ENCODE results near the gene CIBAR2.

The CIBAR2 gene

DNA sequence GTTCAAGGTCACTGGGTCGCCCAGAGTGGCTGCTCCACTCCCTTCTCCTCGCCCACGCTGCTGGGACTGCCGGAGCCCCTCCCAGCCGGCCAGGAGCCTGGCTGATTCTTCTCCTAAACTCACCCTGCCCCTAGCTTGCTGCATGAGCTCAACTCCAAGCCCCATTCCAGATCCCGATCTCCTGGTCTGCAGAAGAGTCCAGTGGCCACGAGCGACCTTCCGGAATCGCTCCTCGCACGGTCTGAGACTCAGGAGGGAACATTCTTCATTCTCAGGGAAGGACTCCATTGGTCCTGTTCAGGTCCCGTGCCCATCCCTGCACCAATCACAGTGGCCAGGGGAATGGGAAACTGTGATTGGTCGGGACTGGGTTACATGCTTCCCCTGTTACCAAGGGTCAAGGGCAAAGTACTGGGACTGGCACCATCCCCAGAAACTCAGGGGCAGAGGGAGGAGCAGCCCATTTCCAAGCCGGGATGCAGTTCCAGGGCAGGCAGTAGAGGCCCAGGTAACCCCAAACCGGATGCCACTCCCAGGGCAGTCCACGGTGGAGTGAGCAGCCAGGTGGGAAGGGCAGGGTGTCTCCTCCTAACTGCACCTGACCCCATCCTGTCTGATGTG is 24.5 kb upstream of the CIBAR2 start:
- POLR2A ChIA-PET = no interaction called here
- H3K4me1 ChIP-seq (ENCODE audit: control insufficient read depth, insufficient read depth, low read length) = no peaks in the 10 kb centered on the region

DNA sequence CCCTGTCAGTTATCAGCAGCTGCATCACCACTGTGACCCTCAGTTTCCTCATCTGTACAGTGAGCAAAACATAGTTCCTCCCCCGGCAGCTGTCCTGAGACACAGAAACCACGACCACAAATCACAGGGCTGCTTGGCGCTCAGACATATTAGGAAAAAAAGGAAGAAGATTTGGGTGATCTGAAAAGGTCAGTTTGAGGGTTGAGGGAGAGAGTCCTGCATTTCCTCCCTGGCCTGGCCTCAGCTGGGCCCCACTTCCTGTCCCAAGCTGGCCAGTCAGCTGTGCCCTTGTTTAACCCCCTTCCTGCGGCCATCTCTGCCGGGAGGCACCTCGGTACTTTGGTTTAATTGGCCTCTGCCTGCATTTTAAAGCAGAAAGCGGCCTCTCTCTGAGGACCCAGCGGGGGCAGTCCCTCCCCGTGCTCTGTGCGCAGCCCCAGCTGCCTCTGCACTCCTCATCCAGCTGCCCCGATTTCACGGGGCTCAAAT is 24.0 kb upstream of the CIBAR2 start:
- H3K4me3 ChIP-seq (ENCODE audit: low read depth, low read length) = no peak overlapping the region
- no peak overlapping the region for H3K27ac ChIP-seq (ENCODE audit: extremely low read depth, low read depth, low read length)
- H3K4me1 ChIP-seq (ENCODE audit: control insufficient read depth, insufficient read depth, low read length) = no peaks in the 10 kb centered on the region
- POLR2A ChIA-PET = no interaction called here
- CTCF ChIA-PET = interaction anchor here (0.6 to 1.0 kb wide), 4 partner anchors 21 to 523 kb away, joined by 3 to 4 read pairs (median 4); no protein-coding TSS in a partner anchor
- H3K36me3 ChIP-seq (ENCODE audit: control insufficient read depth in 2 of 2, insufficient read depth in 1 of 2, low read length in 2 of 2) = no peaks in the 10 kb centered on the region
- no peak for TF ChIP-seq ZIC2 (tag by site-specific recombination; IDR thresholded peaks at IDR 0.05)
- TF ChIP-seq SCRT2 (tag by site-specific recombination; IDR thresholded peaks at IDR 0.05) = no peak
- TF ChIP-seq ZNF366 (tag by site-specific recombination; conservative IDR thresholded peaks at IDR 0.05) = no peak
- no peak for TF ChIP-seq ZNF155 (tag by site-specific recombination; IDR thresholded peaks at IDR 0.05)
- TF ChIP-seq, protein P1, sequence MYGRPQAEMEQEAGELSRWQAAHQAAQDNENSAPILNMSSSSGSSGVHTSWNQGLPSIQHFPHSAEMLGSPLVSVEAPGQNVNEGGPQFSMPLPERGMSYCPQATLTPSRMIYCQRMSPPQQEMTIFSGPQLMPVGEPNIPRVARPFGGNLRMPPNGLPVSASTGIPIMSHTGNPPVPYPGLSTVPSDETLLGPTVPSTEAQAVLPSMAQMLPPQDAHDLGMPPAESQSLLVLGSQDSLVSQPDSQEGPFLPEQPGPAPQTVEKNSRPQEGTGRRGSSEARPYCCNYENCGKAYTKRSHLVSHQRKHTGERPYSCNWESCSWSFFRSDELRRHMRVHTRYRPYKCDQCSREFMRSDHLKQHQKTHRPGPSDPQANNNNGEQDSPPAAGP (tag by site-specific recombination; IDR thresholded peaks at IDR 0.05) = no peak
- TF ChIP-seq GLI4 (tag by site-specific recombination; IDR thresholded peaks at IDR 0.05) = no peak
- TF ChIP-seq ZNF654 (tag by site-specific recombination; IDR thresholded peaks at IDR 0.05; ENCODE audit: low read depth) = no peak
- TF ChIP-seq, protein P2, sequence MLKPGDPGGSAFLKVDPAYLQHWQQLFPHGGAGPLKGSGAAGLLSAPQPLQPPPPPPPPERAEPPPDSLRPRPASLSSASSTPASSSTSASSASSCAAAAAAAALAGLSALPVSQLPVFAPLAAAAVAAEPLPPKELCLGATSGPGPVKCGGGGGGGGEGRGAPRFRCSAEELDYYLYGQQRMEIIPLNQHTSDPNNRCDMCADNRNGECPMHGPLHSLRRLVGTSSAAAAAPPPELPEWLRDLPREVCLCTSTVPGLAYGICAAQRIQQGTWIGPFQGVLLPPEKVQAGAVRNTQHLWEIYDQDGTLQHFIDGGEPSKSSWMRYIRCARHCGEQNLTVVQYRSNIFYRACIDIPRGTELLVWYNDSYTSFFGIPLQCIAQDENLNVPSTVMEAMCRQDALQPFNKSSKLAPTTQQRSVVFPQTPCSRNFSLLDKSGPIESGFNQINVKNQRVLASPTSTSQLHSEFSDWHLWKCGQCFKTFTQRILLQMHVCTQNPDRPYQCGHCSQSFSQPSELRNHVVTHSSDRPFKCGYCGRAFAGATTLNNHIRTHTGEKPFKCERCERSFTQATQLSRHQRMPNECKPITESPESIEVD (tag by site-specific recombination; IDR thresholded peaks at IDR 0.05) = no peak
- TF ChIP-seq HOXA7 (CRISPR knock-in tag; IDR thresholded peaks at IDR 0.05; ENCODE audit: borderline replicate concordance) = no peak
- no peak for TF ChIP-seq ZNF768 (tag by site-specific recombination; IDR thresholded peaks at IDR 0.05)
- H3K9me3 ChIP-seq (ENCODE audit: control insufficient read depth, insufficient read depth, low read depth, low read length) = no peaks in the 10 kb centered on the region

More for the DNA sequence above, 24.5 kb upstream of the CIBAR2 start:
- no peaks in the 10 kb centered on the region for H3K36me3 ChIP-seq (ENCODE audit: control insufficient read depth in 2 of 2, insufficient read depth in 1 of 2, low read length in 2 of 2)
- CTCF ChIA-PET = interaction anchor here (0.6 to 1.0 kb wide), 2 partner anchors 139 to 523 kb away, joined by 3 to 4 read pairs; no protein-coding TSS in a partner anchor
- no peak overlapping the region for H3K4me3 ChIP-seq (ENCODE audit: low read depth, low read length)
- no peaks in the 10 kb centered on the region for H3K9me3 ChIP-seq (ENCODE audit: control insufficient read depth, insufficient read depth, low read depth, low read length)
- TF ChIP-seq SP3 (tag by site-specific recombination; IDR thresholded peaks at IDR 0.05) = no peak
- TF ChIP-seq ZBTB17 (tag by site-specific recombination; IDR thresholded peaks at IDR 0.05) = no peak
- no peak overlapping the region for H3K27ac ChIP-seq (ENCODE audit: extremely low read depth, low read depth, low read length)

DNA sequence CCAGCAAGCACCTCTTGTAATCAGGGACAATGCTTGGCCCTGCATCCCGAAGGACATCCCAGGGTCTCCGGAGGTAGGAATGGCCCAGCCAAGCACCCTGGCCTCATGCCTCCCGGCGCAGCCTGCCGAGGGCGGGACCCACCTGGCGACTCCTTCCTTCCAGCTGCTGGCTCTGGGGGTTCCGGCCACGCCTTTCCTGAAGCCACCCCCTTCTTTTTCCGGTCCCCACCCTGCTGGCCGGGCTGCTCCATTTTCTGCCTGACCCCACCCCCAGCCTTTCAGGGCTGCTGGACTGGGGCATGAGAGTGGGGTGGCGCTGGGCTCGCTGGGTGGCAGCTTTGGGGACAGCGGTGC is 22.5 kb upstream of the CIBAR2 start:
- no peak overlapping the region for H3K4me3 ChIP-seq (ENCODE audit: low read depth, low read length)

More for the DNA sequence above, 22.5 kb upstream of the CIBAR2 start:
- no peaks in the 10 kb centered on the region for H3K36me3 ChIP-seq (ENCODE audit: control insufficient read depth in 2 of 2, insufficient read depth in 1 of 2, low read length in 2 of 2)
- ChIA-PET POLR2A (interaction anchor here (0.6 kb wide), 1 partner anchor 222 kb away, joined by 3 read pairs; no protein-coding TSS in a partner anchor), CTCF (no interaction called here)
- H3K9me3 ChIP-seq (ENCODE audit: control insufficient read depth, insufficient read depth, low read depth, low read length) = no peaks in the 10 kb centered on the region
- peak; percentile 92 for TF ChIP-seq KLF1 (tag by site-specific recombination; IDR thresholded peaks at IDR 0.05)
- TF ChIP-seq, protein P3, sequence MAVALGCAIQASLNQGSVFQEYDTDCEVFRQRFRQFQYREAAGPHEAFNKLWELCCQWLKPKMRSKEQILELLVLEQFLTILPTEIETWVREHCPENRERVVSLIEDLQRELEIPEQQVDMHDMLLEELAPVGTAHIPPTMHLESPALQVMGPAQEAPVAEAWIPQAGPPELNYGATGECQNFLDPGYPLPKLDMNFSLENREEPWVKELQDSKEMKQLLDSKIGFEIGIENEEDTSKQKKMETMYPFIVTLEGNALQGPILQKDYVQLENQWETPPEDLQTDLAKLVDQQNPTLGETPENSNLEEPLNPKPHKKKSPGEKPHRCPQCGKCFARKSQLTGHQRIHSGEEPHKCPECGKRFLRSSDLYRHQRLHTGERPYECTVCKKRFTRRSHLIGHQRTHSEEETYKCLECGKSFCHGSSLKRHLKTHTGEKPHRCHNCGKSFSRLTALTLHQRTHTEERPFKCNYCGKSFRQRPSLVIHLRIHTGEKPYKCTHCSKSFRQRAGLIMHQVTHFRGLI (tag by site-specific recombination; IDR thresholded peaks at IDR 0.05) = no peak
- TF ChIP-seq FEZF1 (tag by site-specific recombination; IDR thresholded peaks at IDR 0.05) = no peak
- H3K4me1 ChIP-seq (ENCODE audit: control insufficient read depth, insufficient read depth, low read length) = no peaks in the 10 kb centered on the region
- H3K27ac ChIP-seq (ENCODE audit: extremely low read depth, low read depth, low read length) = no peak overlapping the region
